Measurements from ENCODE around the gene STK17B. TPM values are rescaled to one million over a fixed set of nuclear protein-coding genes. Genes with fewer than 3 reads are reported as not detected.

The STK17B gene
- total RNA-seq, 1 experiment from 2014 or later: 16.9 TPM

DNA sequence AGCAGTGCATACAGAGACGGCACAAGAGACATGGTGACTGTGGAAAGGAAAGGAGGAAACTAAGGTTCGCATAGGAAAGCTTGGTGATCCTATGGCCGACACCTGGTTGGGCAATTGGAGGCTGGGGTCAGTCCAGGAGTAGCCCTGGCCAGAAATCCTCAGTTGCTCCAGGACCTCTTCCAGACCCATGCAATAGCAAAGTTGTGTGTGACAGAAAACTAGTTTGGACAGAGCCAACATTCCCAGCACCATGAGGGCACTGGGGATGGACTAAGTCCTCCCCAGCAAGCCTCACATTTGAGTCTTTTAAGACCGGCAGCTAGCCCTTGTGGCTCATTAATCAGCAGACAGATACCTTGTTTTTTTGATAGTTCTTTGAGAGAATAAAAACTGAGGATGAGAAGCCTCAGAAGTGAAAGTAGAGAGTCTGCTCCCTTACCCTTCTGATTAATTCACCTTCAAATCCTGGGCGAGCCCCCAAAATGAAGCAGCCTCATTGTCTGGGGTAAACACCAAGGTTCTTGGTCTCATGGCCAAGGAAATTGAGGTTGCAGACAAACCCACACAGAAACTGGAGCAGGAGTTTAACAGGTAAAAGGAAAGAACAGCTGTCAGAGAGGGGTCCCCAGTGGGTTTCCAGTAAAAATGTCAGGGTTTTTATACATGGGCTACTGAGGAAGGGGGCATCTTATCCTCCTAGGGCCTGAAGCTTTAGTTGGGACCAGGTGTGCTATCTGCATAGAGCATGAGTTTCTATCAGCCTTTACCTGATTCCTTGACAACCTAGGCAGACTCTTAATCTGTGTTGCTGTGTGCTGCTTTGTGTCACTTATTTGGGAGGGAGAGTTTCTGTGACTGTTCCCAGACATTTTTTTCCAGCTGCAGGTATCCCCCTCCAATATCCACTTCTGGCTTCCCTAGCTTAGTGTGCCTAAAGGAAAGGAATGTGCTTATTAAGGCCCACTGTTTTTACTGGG lies 39.1 kb downstream of the STK17B start:
- Histone ChIP-seq H3K4me1 (ENCODE audit: control insufficient read depth in 1 of 2, insufficient read depth in 2 of 2, low read length in 2 of 2) (no peaks in the 10 kb centered on the region; a peak in 1 of 4 replicates), H3K9ac (ENCODE audit: low read length) (no peak overlapping the region), H3K9me3 (ENCODE audit: control insufficient read depth in 1 of 2, insufficient read depth in 1 of 2, low read depth in 1 of 2, low read length in 2 of 2) (no peaks in the 10 kb centered on the region), H3K4me3 (replicated peaks in 1 of 2; ENCODE audit: low read depth in 1 of 2, low read length in 2 of 2) (no peak overlapping the region), H3K27ac (ENCODE audit: low read depth, low read length) (no peak overlapping the region), H3K36me3 (ENCODE audit: control insufficient read depth in 1 of 2, insufficient read depth in 2 of 2, low read length in 2 of 2) (0 out of 4 replicates have a peak, but pooled peaks cover 0 to 2% of the 10 kb centered on the region in 2 experiments), H3K9me2 (ENCODE audit: insufficient read depth) (no peaks in the 10 kb centered on the region), H2AFZ (ENCODE audit: low read depth, low read length, poor library complexity, severe bottlenecking) (no peak overlapping the region), H4K20me1 (ENCODE audit: insufficient read depth) (no peaks in the 10 kb centered on the region), H3K4me2 (ENCODE audit: low read length) (no peak overlapping the region), H3K79me2 (ENCODE audit: insufficient read depth, low read length) (no peaks in the 10 kb centered on the region), H3K27me3 (ENCODE audit: insufficient read depth, low read length) (no peaks in the 10 kb centered on the region)
- no TSS peak for BruUV-seq (replicated peaks)
- DNase-seq (ENCODE audit: low read depth, low spot score): no peak
- ChIA-PET RAD21 (ENCODE audit: low non-redundant PET in 1 of 2, low total read pairs in 2 of 2, uncharacterized antibody in 2 of 2, unreplicated experiment in 2 of 2) (no interaction called here), CTCF (interaction anchor here (0.8 to 3.5 kb wide), 6 partner anchors 66 to 322 kb away, joined by 3 to 20 read pairs (median 6); no protein-coding TSS in a partner anchor), POLR2A (no interaction called here)
- intact Hi-C loops (cut with micrococcal nuclease): loop anchor here (1.0 to 10.0 kb wide), 7 partner anchors 145 to 1643 kb away; no protein-coding TSS in a partner anchor
- peak; percentile 35 for ATAC-seq
- TF ChIP-seq, protein P1, sequence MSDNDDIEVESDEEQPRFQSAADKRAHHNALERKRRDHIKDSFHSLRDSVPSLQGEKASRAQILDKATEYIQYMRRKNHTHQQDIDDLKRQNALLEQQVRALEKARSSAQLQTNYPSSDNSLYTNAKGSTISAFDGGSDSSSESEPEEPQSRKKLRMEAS (IDR thresholded peaks at IDR 0.05): no peak

DNA sequence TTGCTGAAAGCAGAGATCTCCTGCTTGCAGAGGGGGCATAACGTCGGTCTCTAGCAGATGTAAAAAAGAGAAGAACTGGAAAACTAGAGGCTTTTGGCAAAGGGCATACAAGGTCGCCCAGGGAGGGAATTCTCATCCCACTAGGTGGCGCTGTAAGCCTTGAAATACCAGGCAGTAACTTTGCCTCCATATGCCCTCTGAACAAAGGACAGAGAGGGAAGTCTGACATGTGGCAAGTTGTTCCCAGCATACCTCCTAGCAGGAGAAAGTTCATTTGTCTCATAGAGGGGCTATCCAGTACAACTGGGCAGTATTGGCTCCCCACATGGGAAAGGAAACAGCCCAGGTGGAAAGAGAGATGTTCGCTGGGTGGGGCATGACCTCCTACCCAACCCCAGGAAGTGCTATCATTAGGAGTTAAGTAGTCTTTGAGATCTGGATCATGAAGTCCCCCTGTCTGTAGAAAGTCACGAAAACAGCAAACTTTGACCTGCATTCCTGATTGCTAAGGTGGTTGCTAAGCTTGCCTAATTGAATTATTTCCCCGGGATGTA lies 39.9 kb downstream of the STK17B start:
- POLR2A ChIA-PET: no interaction called here
- Histone ChIP-seq H3K9me3 (ENCODE audit: control insufficient read depth in 1 of 2, insufficient read depth in 1 of 2, low read depth in 1 of 2, low read length in 2 of 2) (no peaks in the 10 kb centered on the region), H3K27ac (ENCODE audit: low read depth, low read length) (no peak overlapping the region), H2AFZ (ENCODE audit: low read depth, low read length, poor library complexity, severe bottlenecking) (no peak overlapping the region), H3K4me3 (replicated peaks in 1 of 2; ENCODE audit: low read depth in 1 of 2, low read length in 2 of 2) (no peak overlapping the region), H3K36me3 (ENCODE audit: control insufficient read depth in 1 of 2, insufficient read depth in 2 of 2, low read length in 2 of 2) (0 out of 4 replicates have a peak, but pooled peaks cover 0 to 2% of the 10 kb centered on the region in 2 experiments), H4K20me1 (ENCODE audit: insufficient read depth) (no peaks in the 10 kb centered on the region), H3K4me2 (ENCODE audit: low read length) (no peak overlapping the region), H3K27me3 (ENCODE audit: insufficient read depth, low read length) (no peaks in the 10 kb centered on the region), H3K4me1 (ENCODE audit: control insufficient read depth in 1 of 2, insufficient read depth in 2 of 2, low read length in 2 of 2) (no peaks in the 10 kb centered on the region; a peak in 1 of 4 replicates), H3K9me2 (ENCODE audit: insufficient read depth) (no peaks in the 10 kb centered on the region), H3K9ac (ENCODE audit: low read length) (no peak overlapping the region), H3K79me2 (ENCODE audit: insufficient read depth, low read length) (no peaks in the 10 kb centered on the region)
- peak; percentile 98 for TF ChIP-seq RAD21 (IDR thresholded peaks at IDR 0.05; ENCODE audit: low read depth)
- peak; percentile 47; the same call in 1 of the 2 replicates for TF ChIP-seq CBX3 (IDR thresholded peaks at IDR 0.05; ENCODE audit: low read depth)
- TF ChIP-seq, protein P1 (IDR thresholded peaks at IDR 0.05): peak; percentile 44; the same call in 1 of the 2 replicates
- TF ChIP-seq ELF1 (IDR thresholded peaks at IDR 0.05; ENCODE audit: borderline replicate concordance, low read depth): no peak
- TF ChIP-seq JUND (IDR thresholded peaks at IDR 0.05): no peak
- TF ChIP-seq, protein P2, sequence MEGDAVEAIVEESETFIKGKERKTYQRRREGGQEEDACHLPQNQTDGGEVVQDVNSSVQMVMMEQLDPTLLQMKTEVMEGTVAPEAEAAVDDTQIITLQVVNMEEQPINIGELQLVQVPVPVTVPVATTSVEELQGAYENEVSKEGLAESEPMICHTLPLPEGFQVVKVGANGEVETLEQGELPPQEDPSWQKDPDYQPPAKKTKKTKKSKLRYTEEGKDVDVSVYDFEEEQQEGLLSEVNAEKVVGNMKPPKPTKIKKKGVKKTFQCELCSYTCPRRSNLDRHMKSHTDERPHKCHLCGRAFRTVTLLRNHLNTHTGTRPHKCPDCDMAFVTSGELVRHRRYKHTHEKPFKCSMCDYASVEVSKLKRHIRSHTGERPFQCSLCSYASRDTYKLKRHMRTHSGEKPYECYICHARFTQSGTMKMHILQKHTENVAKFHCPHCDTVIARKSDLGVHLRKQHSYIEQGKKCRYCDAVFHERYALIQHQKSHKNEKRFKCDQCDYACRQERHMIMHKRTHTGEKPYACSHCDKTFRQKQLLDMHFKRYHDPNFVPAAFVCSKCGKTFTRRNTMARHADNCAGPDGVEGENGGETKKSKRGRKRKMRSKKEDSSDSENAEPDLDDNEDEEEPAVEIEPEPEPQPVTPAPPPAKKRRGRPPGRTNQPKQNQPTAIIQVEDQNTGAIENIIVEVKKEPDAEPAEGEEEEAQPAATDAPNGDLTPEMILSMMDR (IDR thresholded peaks at IDR 0.05 in 2 of 3, conservative IDR thresholded peaks at IDR 0.05 in 1 of 3; ENCODE audit: borderline replicate concordance in 1 of 3, insufficient read depth in 1 of 3, low read depth in 2 of 3, low read length in 2 of 3): peak; percentile 64 to 85 (median 84)
- no peak for TF ChIP-seq POLR2AphosphoS5 (IDR thresholded peaks at IDR 0.05; ENCODE audit: low read depth, low read length)
- RAD21 ChIA-PET (ENCODE audit: low non-redundant PET in 1 of 2, low total read pairs in 2 of 2, uncharacterized antibody in 2 of 2, unreplicated experiment in 2 of 2): no interaction called here
- no TSS peak for BruUV-seq (replicated peaks)
- intact Hi-C loops (cut with micrococcal nuclease): loop anchor here (1.0 to 10.0 kb wide), 7 partner anchors 146 to 1643 kb away; no protein-coding TSS in a partner anchor
- ATAC-seq (peak; percentile 97), DNase-seq (ENCODE audit: low read depth, low spot score) (peak; percentile 66)
- CTCF ChIA-PET: interaction anchor here (1.0 to 3.5 kb wide), 5 partner anchors 65 to 322 kb away, joined by 3 to 20 read pairs (median 7); no protein-coding TSS in a partner anchor

Data from HCT116 (cell line).